ENCODE results near the gene SYP.

DNA sequence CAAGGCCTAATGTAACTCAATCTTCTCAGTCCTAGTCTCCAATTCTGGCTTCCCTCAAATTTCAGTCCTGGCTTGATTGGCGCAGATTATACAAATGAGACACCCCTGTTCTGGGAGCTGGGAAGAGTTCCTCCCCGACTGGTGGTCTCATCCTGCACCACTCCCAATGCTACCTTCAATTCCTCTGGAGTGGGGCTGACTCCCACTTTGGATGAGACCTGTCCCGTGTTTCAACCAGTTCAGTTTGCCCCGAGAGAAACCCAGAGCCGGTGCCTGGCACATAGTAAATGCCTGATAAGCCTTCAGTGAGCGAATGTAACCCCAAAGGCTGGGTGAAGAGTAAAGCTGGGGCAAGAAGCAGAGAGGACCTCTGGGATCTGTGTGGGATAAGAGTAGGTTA, 4.0 kb upstream of the SYP start:
- TF ChIP-seq, protein P1, sequence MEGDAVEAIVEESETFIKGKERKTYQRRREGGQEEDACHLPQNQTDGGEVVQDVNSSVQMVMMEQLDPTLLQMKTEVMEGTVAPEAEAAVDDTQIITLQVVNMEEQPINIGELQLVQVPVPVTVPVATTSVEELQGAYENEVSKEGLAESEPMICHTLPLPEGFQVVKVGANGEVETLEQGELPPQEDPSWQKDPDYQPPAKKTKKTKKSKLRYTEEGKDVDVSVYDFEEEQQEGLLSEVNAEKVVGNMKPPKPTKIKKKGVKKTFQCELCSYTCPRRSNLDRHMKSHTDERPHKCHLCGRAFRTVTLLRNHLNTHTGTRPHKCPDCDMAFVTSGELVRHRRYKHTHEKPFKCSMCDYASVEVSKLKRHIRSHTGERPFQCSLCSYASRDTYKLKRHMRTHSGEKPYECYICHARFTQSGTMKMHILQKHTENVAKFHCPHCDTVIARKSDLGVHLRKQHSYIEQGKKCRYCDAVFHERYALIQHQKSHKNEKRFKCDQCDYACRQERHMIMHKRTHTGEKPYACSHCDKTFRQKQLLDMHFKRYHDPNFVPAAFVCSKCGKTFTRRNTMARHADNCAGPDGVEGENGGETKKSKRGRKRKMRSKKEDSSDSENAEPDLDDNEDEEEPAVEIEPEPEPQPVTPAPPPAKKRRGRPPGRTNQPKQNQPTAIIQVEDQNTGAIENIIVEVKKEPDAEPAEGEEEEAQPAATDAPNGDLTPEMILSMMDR (IDR thresholded peaks at IDR 0.05), result no peak
- no peak for TF ChIP-seq POLR2A (IDR thresholded peaks at IDR 0.05)
- no peak for TF ChIP-seq EP300 (IDR thresholded peaks at IDR 0.05)
